Measurements from ENCODE around the gene IGSF3.
"Not testable (repeated sequence)": the region's sequence is repeated elsewhere in the genome, so short reads cannot be mapped to it uniquely, and the experiment has no call there.

Gene IGSF3

DNA sequence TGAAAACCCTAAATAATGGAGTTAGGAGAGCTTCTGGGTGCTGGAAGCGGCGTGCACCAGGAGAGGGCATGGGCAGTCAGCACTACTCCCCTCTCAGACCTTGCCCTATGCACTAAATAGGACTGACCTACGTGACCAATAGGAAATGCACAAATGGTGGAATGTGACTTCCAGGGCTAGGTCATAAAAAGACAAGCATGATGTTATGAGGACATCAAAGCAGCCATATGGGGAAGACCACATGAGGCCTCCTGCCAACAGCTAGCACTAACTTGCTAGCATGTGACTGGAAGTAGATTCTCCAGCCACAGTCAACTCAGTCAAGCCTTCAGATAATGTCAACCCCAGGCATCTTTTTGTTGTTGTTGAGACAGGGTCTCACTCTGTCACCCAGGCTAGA lies 47.1 kb downstream of the IGSF3 start:
- not testable (repeated sequence) for H3K4me2 ChIP-seq (ENCODE audit: low read length); H3K27ac ChIP-seq (ENCODE audit: low read depth, low read length); H3K23ac ChIP-seq (ENCODE audit: low read length); H3K79me2 ChIP-seq (ENCODE audit: control insufficient read depth, insufficient read depth, low read length); H2BK5ac ChIP-seq (ENCODE audit: low read length); H3K36me3 ChIP-seq (ENCODE audit: control insufficient read depth, insufficient read depth, low read length); H3K4me1 ChIP-seq (ENCODE audit: control insufficient read depth, low read depth, low read length); H2AK5ac ChIP-seq (ENCODE audit: low read length); H2BK120ac ChIP-seq (ENCODE audit: low read depth, low read length); H2BK15ac ChIP-seq (replicated peaks; ENCODE audit: low read depth); H3K4me3 ChIP-seq (ENCODE audit: low read length); H4K5ac ChIP-seq (ENCODE audit: low read length); H3K27me3 ChIP-seq (ENCODE audit: insufficient read depth, low read length, poor library complexity); H3K18ac ChIP-seq (ENCODE audit: low read length); H3K56ac ChIP-seq (ENCODE audit: low read length); H3K9ac ChIP-seq (ENCODE audit: low read length); H3K4ac ChIP-seq (ENCODE audit: low read depth, low read length); H4K8ac ChIP-seq (ENCODE audit: low read depth, low read length); H3K79me1 ChIP-seq (ENCODE audit: low read length)
- peak; percentile 55 for DNase-seq
- WGBS (ENCODE audit: extremely low coverage, insufficient coverage, low lambda C conversion rate) = no CpG with 5 or more reads among the region's 3 CpGs

DNA sequence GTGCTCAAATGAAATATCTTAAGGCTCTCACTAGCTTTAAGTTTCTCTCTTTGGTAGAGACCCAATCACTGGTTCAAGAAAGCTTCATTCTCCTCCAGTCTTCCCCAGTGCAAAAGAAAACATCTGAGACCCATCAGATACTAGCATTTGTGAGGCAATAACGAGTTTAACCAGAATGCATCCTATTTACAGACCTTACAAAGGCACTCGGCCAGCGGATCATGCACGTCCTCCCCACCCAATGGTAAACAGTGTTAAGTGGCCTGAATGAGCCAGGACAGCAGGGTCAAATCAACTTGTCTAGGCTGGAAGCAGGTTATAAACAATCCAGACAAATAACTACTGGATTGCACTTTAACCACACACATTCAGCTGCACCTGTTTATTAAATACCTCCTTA lies 48.4 kb downstream of the IGSF3 start:
- not testable (repeated sequence) for DNase-seq; H2BK5ac ChIP-seq (ENCODE audit: low read length); H3K79me2 ChIP-seq (ENCODE audit: control insufficient read depth, insufficient read depth, low read length); H2BK120ac ChIP-seq (ENCODE audit: low read depth, low read length); H3K4me1 ChIP-seq (ENCODE audit: control insufficient read depth, low read depth, low read length); H2BK15ac ChIP-seq (replicated peaks; ENCODE audit: low read depth); H3K9ac ChIP-seq (ENCODE audit: low read length); H3K56ac ChIP-seq (ENCODE audit: low read length); H3K4me3 ChIP-seq (ENCODE audit: low read length); H2AK5ac ChIP-seq (ENCODE audit: low read length); H3K36me3 ChIP-seq (ENCODE audit: control insufficient read depth, insufficient read depth, low read length); H3K23ac ChIP-seq (ENCODE audit: low read length); H3K18ac ChIP-seq (ENCODE audit: low read length); H4K5ac ChIP-seq (ENCODE audit: low read length); H3K27me3 ChIP-seq (ENCODE audit: insufficient read depth, low read length, poor library complexity); H3K4me2 ChIP-seq (ENCODE audit: low read length); H4K8ac ChIP-seq (ENCODE audit: low read depth, low read length); H3K4ac ChIP-seq (ENCODE audit: low read depth, low read length); H3K79me1 ChIP-seq (ENCODE audit: low read length); H3K27ac ChIP-seq (ENCODE audit: low read depth, low read length)
- no CpG with 5 or more reads among the region's 4 CpGs for WGBS (ENCODE audit: extremely low coverage, insufficient coverage, low lambda C conversion rate)

DNA sequence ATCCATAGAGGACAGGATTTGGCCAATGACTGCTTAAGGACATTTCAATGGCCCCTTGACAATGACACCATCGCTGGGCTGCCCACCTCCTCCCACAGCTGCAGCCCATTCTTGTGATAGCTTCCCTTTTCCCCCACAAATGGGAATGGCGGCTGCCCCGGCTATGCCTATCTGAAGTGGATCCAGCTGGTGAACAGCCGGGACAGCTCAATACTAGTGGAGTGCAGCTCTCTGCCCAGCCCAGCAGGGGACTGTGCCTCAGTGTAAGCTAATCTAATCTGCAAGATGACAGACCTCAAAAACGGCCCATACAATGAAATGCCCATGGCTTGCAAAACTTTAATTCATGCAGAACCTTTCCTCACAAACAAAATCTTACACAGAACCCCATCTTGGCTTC lies 49.7 kb downstream of the IGSF3 start:
- no CpG with 5 or more reads among the region's 5 CpGs for WGBS (ENCODE audit: extremely low coverage, insufficient coverage, low lambda C conversion rate)
- H3K79me2 ChIP-seq (ENCODE audit: control insufficient read depth, insufficient read depth, low read length); H3K18ac ChIP-seq (ENCODE audit: low read length); H4K8ac ChIP-seq (ENCODE audit: low read depth, low read length); H2BK120ac ChIP-seq (ENCODE audit: low read depth, low read length); H3K56ac ChIP-seq (ENCODE audit: low read length); DNase-seq; H3K4ac ChIP-seq (ENCODE audit: low read depth, low read length); H3K79me1 ChIP-seq (ENCODE audit: low read length); H3K27me3 ChIP-seq (ENCODE audit: insufficient read depth, low read length, poor library complexity); H3K4me3 ChIP-seq (ENCODE audit: low read length); H3K36me3 ChIP-seq (ENCODE audit: control insufficient read depth, insufficient read depth, low read length); H2BK5ac ChIP-seq (ENCODE audit: low read length); H2BK15ac ChIP-seq (replicated peaks; ENCODE audit: low read depth); H4K5ac ChIP-seq (ENCODE audit: low read length); H2AK5ac ChIP-seq (ENCODE audit: low read length); H3K4me1 ChIP-seq (ENCODE audit: control insufficient read depth, low read depth, low read length); H3K4me2 ChIP-seq (ENCODE audit: low read length); H3K27ac ChIP-seq (ENCODE audit: low read depth, low read length); H3K23ac ChIP-seq (ENCODE audit: low read length); H3K9ac ChIP-seq (ENCODE audit: low read length): not testable (repeated sequence)

DNA sequence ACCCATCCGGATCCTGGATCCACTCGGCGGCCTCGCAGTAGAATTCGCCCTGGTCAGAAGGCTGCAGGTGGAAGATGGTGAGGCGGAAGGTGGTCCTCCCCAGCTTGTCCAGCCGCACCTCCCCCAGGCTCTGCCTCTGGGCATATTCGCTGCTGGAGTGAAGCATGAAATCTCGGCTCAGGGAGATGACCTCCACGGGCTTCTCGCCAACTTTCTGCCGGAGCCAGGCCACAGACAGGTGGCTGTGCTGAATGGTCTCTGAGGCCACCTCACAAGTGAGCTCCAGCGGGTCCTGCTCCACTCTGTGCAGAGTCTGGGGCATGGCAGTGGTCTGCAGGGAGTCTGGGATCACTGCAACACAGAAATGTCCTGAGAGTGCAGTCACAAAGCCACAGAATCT lies 53.7 kb downstream of the IGSF3 start:
- not testable (repeated sequence) for H2BK120ac ChIP-seq (ENCODE audit: low read depth, low read length); H2AK5ac ChIP-seq (ENCODE audit: low read length); DNase-seq; H4K8ac ChIP-seq (ENCODE audit: low read depth, low read length); H3K36me3 ChIP-seq (ENCODE audit: control insufficient read depth, insufficient read depth, low read length); H3K4ac ChIP-seq (ENCODE audit: low read depth, low read length); H3K56ac ChIP-seq (ENCODE audit: low read length); H3K79me2 ChIP-seq (ENCODE audit: control insufficient read depth, insufficient read depth, low read length); H3K23ac ChIP-seq (ENCODE audit: low read length); H2BK5ac ChIP-seq (ENCODE audit: low read length); H3K4me1 ChIP-seq (ENCODE audit: control insufficient read depth, low read depth, low read length); H3K9ac ChIP-seq (ENCODE audit: low read length); H2BK15ac ChIP-seq (replicated peaks; ENCODE audit: low read depth); H3K4me3 ChIP-seq (ENCODE audit: low read length); H3K27ac ChIP-seq (ENCODE audit: low read depth, low read length); H3K27me3 ChIP-seq (ENCODE audit: insufficient read depth, low read length, poor library complexity); H3K4me2 ChIP-seq (ENCODE audit: low read length); H3K18ac ChIP-seq (ENCODE audit: low read length); H4K5ac ChIP-seq (ENCODE audit: low read length); H3K79me1 ChIP-seq (ENCODE audit: low read length)
- WGBS (ENCODE audit: extremely low coverage, insufficient coverage, low lambda C conversion rate) = no CpG with 5 or more reads among the region's 13 CpGs

DNA sequence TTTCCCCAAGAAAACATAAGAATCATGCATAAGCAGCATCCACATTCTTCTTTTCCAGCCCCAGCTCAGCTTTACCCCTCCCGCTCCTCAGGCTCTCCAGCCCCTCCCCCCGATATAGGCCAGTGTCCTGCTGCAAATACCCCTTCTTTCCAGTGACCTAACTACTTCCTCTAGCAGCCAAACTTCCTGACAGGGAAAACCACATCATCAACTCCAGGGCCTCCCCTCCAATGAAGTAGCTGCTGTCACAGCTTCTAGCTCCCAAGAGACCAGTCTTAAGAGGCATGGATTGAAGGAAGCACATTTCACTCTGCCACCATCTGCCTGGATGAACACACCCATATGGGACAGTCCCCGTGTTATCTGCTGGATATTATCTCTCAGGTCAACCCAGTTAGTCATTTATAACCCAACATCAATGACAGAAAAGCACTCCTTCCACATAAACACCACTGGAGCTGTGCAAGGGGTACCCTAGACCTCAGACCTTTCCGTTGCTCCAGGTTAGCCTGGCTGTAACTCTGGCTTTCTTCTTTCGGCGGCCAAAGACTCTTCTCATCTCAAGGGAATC lies 57.6 kb downstream of the IGSF3 start:
- H3K36me3 ChIP-seq (ENCODE audit: control insufficient read depth, insufficient read depth, low read length); H3K56ac ChIP-seq (ENCODE audit: low read length); H3K79me1 ChIP-seq (ENCODE audit: low read length); H3K9ac ChIP-seq (ENCODE audit: low read length); H3K23ac ChIP-seq (ENCODE audit: low read length); H3K4me2 ChIP-seq (ENCODE audit: low read length); H2BK5ac ChIP-seq (ENCODE audit: low read length); H3K4me3 ChIP-seq (ENCODE audit: low read length); H3K79me2 ChIP-seq (ENCODE audit: control insufficient read depth, insufficient read depth, low read length); H2BK15ac ChIP-seq (replicated peaks; ENCODE audit: low read depth); H4K5ac ChIP-seq (ENCODE audit: low read length); H2AK5ac ChIP-seq (ENCODE audit: low read length); H4K8ac ChIP-seq (ENCODE audit: low read depth, low read length); H3K27me3 ChIP-seq (ENCODE audit: insufficient read depth, low read length, poor library complexity); H3K27ac ChIP-seq (ENCODE audit: low read depth, low read length); H3K4me1 ChIP-seq (ENCODE audit: control insufficient read depth, low read depth, low read length); H3K4ac ChIP-seq (ENCODE audit: low read depth, low read length); H2BK120ac ChIP-seq (ENCODE audit: low read depth, low read length); H3K18ac ChIP-seq (ENCODE audit: low read length): not testable (repeated sequence)
- peak; percentile 18 for DNase-seq
- no CpG with 5 or more reads among the region's 6 CpGs for WGBS (ENCODE audit: extremely low coverage, insufficient coverage, low lambda C conversion rate)

DNA sequence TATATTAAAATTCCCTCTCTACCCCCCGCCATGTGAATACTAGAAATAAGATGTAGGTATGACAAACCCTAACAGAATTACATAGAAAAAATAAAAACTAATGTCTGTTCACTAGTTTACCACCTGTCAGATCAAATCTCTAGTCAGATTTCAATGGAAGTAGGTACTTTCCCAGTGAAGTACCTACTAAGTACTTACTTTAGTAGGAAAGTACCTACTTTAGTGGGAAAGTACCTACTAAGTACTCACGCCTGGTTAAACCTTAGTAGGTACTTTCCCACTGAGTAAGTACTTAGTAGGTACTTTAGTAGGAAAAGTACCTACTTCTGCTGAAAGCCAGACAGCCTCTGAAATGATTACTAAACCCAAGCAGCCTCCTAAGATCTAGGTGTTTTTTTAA lies 58.7 kb downstream of the IGSF3 start:
- no CpG with 5 or more reads among the region's 2 CpGs for WGBS (ENCODE audit: extremely low coverage, insufficient coverage, low lambda C conversion rate)
- H2BK15ac ChIP-seq (replicated peaks; ENCODE audit: low read depth); H3K9ac ChIP-seq (ENCODE audit: low read length); H3K27me3 ChIP-seq (ENCODE audit: insufficient read depth, low read length, poor library complexity); H3K36me3 ChIP-seq (ENCODE audit: control insufficient read depth, insufficient read depth, low read length); H3K79me1 ChIP-seq (ENCODE audit: low read length); H4K5ac ChIP-seq (ENCODE audit: low read length); H3K4me1 ChIP-seq (ENCODE audit: control insufficient read depth, low read depth, low read length); H3K4me2 ChIP-seq (ENCODE audit: low read length); DNase-seq; H2BK120ac ChIP-seq (ENCODE audit: low read depth, low read length); H3K23ac ChIP-seq (ENCODE audit: low read length); H4K8ac ChIP-seq (ENCODE audit: low read depth, low read length); H3K4me3 ChIP-seq (ENCODE audit: low read length); H3K56ac ChIP-seq (ENCODE audit: low read length); H3K4ac ChIP-seq (ENCODE audit: low read depth, low read length); H3K27ac ChIP-seq (ENCODE audit: low read depth, low read length); H3K79me2 ChIP-seq (ENCODE audit: control insufficient read depth, insufficient read depth, low read length); H2AK5ac ChIP-seq (ENCODE audit: low read length); H3K18ac ChIP-seq (ENCODE audit: low read length); H2BK5ac ChIP-seq (ENCODE audit: low read length): not testable (repeated sequence)

All from mesendoderm (in vitro differentiated cells).